ENCODE data around the gene PSMD1. TPM values are rescaled to one million over a fixed set of nuclear protein-coding genes. Genes with fewer than 3 reads are reported as not detected.

Gene PSMD1
- total RNA-seq (2022; extraction: Qiagen RNA extraction), result 107 to 114 TPM (median 112 TPM) in 5 replicates

GRCh38 chr2:231056453-231057416 lies at the start of gene PSMD1:
Gene PSMD1, plus strand, starts transcription at chr2:231056867. Its CDS starts 159 bp downstream, at chr2:231057026.

DNA sequence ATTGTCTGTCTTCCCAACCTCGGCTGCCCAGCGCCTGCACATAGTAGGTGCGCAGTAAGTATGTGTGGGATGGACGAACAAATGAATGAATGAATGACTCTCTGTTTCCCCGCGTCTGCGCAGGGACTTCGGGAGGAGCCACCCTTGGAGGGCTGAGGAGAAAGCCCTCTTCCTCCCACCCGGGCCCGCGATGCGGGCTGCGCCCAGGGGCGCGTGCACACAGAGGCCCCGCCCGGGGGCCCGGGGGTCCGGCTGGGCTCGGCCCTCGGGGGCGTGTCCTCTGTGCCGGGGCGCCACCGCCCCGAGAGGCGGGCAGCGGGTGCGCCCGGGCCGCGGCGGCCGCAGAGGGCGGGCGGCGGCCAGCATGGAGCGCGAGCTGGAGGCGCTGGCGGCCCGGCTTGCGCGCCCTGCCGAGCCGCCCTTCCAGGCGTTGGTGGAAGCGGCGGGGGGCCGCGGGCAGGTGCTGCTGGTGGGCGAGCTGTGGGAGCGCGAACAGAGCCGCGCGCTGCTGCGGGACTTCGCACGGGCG lies 19.4 kb upstream of the PSMD1 start, which contains the start of gene C2orf72:
Gene C2orf72 (plus strand): TSS at position 322 of the 529 bp plus-strand sequence. CDS start 43 bp downstream, at position 365.

GRCh38 chr2:231124838-231125568 lies 68.3 kb downstream of the PSMD1 start, which contains the start of gene HTR2B:
Gene HTR2B, minus strand, starts transcription at chr2:231125042. Its CDS starts 1,278 bp downstream, at chr2:231123764.

DNA sequence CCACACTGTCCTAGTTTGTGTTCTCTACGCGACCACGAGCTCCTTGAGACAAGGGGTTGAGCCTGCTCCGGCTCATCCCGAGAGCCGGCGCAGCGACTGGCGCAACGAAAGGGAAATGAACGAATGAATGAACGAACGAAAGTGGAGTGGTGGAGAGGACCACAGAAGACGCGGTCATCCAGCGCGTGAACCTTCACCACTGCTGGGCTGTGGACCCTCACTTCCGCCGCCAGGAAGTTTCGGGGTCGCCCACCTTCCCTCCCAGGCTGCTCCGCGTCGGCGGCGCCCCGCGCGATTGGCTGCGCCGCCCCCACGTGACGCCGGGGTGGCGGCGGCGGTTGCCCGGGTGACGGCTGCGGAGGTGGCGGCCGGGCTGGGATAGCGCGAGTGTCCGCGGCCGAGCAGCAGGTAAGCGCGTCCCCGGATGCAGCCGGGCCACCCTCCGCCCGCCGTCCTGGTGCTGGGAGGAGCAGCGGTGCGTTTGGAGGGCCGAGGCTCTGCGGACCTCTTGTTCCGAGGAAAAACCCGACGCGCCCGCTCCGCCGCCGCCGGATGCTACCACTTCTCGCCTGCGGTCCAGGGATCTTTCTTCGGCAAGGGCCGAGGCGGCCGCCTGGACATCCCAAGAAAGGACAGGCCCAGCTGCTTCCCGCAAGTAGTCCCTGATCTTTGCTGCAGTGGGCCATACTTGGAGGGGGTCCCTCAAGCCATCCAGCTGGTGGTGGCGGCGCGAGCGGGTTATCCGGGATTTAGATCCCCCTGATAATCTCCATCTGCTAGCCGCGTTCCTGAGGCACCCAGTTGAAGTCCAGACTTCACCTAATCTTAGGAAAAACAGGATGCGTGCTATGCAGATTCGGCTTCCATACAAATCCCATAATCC lies 141.9 kb downstream of the PSMD1 start, which contains the start of gene ARMC9:
Gene ARMC9 (plus strand): TSS at position 341 of the 883 bp plus-strand sequence. CDS start 7,608 bp downstream, outside the sequence.

Other genes starting within 250 kb of the PSMD1 start
- gene ITM2C, start 191.9 kb upstream of the PSMD1 start, total RNA-seq (2022; extraction: Qiagen RNA extraction), result 67.3 to 82.5 TPM (median 75.6 TPM) in 5 replicates
- gene GPR55, start 131.6 kb upstream of the PSMD1 start, total RNA-seq (2022; extraction: Qiagen RNA extraction), result 0.04 TPM in 1 of 5 replicates, not detected in the others
- gene SPATA3, start 60.7 kb upstream of the PSMD1 start, total RNA-seq (2022; extraction: Qiagen RNA extraction), result not detected in 5 replicates
- 4.8 to 7.5 TPM (median 6.2 TPM) in 5 replicates for gene C2orf72, start 19.3 kb upstream of the PSMD1 start, total RNA-seq (2022; extraction: Qiagen RNA extraction)
- gene HTR2B, start 68.2 kb downstream of the PSMD1 start, total RNA-seq (2022; extraction: Qiagen RNA extraction), result 0.09 TPM in 1 of 5 replicates, not detected in the others
- gene ARMC9, start 141.8 kb downstream of the PSMD1 start, total RNA-seq (2022; extraction: Qiagen RNA extraction), result 13.8 to 16.1 TPM (median 14.5 TPM) in 5 replicates

Measured in A549 treated with Mapracorat at 1 μM for 4 hours (cell line).